ENCODE measurements around the gene EFCAB7. TPM values are rescaled to one million over a fixed set of nuclear protein-coding genes. Genes with fewer than 3 reads are reported as not detected.

EFCAB7 gene
- polyA plus RNA-seq, 1 donor (not counting 4 experiments of a cell fraction or from before 2014, with no cell fraction given), result 4.9 TPM

- Histone ChIP-seq H4K20me1 (ENCODE audit: control insufficient read depth, extremely low read depth, insufficient read depth, low read length) (no peaks in the 10 kb centered on the region), H2AFZ (ENCODE audit: control insufficient read depth, low read length) (no peak overlapping the region), H3K27ac (ENCODE audit: control insufficient read depth, insufficient read depth, low read length) (no peak overlapping the region), H3K27me3 (ENCODE audit: control insufficient read depth, extremely low read depth, insufficient read depth, low read length) (no peaks in the 10 kb centered on the region), H3K9ac (ENCODE audit: control insufficient read depth, extremely low read depth, insufficient read depth, low read length) (no peak overlapping the region), H3K9me1 (ENCODE audit: control insufficient read depth, extremely low read depth, insufficient read depth, low read length) (no peaks in the 10 kb centered on the region), H3K36me3 (ENCODE audit: control insufficient read depth in 2 of 2, extremely low read depth in 1 of 2, insufficient read depth in 2 of 2, low read length in 2 of 2) (no peaks in the 10 kb centered on the region), H3K79me2 (ENCODE audit: control insufficient read depth, insufficient read depth, low read length) (no peaks in the 10 kb centered on the region), H3K9me3 (ENCODE audit: control insufficient read depth, low read depth, low read length) (no peaks in the 10 kb centered on the region), H3K4me2 (ENCODE audit: control insufficient read depth, extremely low read depth, insufficient read depth, low read depth, low read length) (no peak overlapping the region), H3K4me1 (ENCODE audit: control insufficient read depth, extremely low read depth, insufficient read depth, low read length) (no peaks in the 10 kb centered on the region), H3K4me3 (ENCODE audit: control insufficient read depth in 2 of 3, extremely low read depth in 1 of 3, insufficient read depth in 2 of 3, low read depth in 1 of 3, low read length in 3 of 3) (no peak overlapping the region)
- DNase-seq (ENCODE audit: low read depth, low spot score), result no peak
- dilution Hi-C loops (cut with MboI; ENCODE audit: extremely low pct_ligation_motif_present, low sequenced_read_pairs), result no loop called here
- TF ChIP-seq EZH2 (IDR thresholded peaks at IDR 0.05; ENCODE audit: low read length) (no peak), CTCF (optimal IDR thresholded peaks at IDR 0.05 in 1 of 3, IDR thresholded peaks at IDR 0.05 in 1 of 3, conservative IDR thresholded peaks at IDR 0.05 in 1 of 3; ENCODE audit: extremely low read depth in 1 of 3, insufficient read depth in 2 of 3, low read length in 3 of 3) (no peak)
- no peak for FAIRE-seq
Measured at GRCh38 chr1:63612564-63612963, 89.2 kb downstream of the EFCAB7 start.

GRCh38 chr1:63612971-63613370 lies 89.6 kb downstream of the EFCAB7 start:
- H3K79me2 ChIP-seq (ENCODE audit: control insufficient read depth, insufficient read depth, low read length), result no peaks in the 10 kb centered on the region
- dilution Hi-C loops (cut with MboI; ENCODE audit: extremely low pct_ligation_motif_present, low sequenced_read_pairs), result no loop called here

More at GRCh38 chr1:63612971-63613370, 89.6 kb downstream of the EFCAB7 start:
- Histone ChIP-seq H3K4me3 (ENCODE audit: control insufficient read depth in 2 of 3, extremely low read depth in 1 of 3, insufficient read depth in 2 of 3, low read depth in 1 of 3, low read length in 3 of 3) (no peak overlapping the region), H4K20me1 (ENCODE audit: control insufficient read depth, extremely low read depth, insufficient read depth, low read length) (no peaks in the 10 kb centered on the region), H3K4me2 (ENCODE audit: control insufficient read depth, extremely low read depth, insufficient read depth, low read depth, low read length) (no peak overlapping the region), H3K36me3 (ENCODE audit: control insufficient read depth in 2 of 2, extremely low read depth in 1 of 2, insufficient read depth in 2 of 2, low read length in 2 of 2) (no peaks in the 10 kb centered on the region), H3K9ac (ENCODE audit: control insufficient read depth, extremely low read depth, insufficient read depth, low read length) (no peak overlapping the region), H3K27ac (ENCODE audit: control insufficient read depth, insufficient read depth, low read length) (no peak overlapping the region), H2AFZ (ENCODE audit: control insufficient read depth, low read length) (no peak overlapping the region), H3K4me1 (ENCODE audit: control insufficient read depth, extremely low read depth, insufficient read depth, low read length) (no peaks in the 10 kb centered on the region), H3K9me3 (ENCODE audit: control insufficient read depth, low read depth, low read length) (no peaks in the 10 kb centered on the region), H3K27me3 (ENCODE audit: control insufficient read depth, extremely low read depth, insufficient read depth, low read length) (no peaks in the 10 kb centered on the region), H3K9me1 (ENCODE audit: control insufficient read depth, extremely low read depth, insufficient read depth, low read length) (no peaks in the 10 kb centered on the region)
- DNase-seq (ENCODE audit: low read depth, low spot score) (no peak), FAIRE-seq (no peak)
- TF ChIP-seq CTCF (optimal IDR thresholded peaks at IDR 0.05 in 1 of 3, IDR thresholded peaks at IDR 0.05 in 1 of 3, conservative IDR thresholded peaks at IDR 0.05 in 1 of 3; ENCODE audit: extremely low read depth in 1 of 3, insufficient read depth in 2 of 3, low read length in 3 of 3), result no peak
- no peak for TF ChIP-seq EZH2 (IDR thresholded peaks at IDR 0.05; ENCODE audit: low read length)
